Activated CD8-positive, alpha-beta memory T cell treated with anti-CD3 and anti-CD28 coated beads for 48 hours (primary cell): ENCODE data around the gene PDCD6IP.
"Not testable (repeated sequence)": the region's sequence is repeated elsewhere in the genome, so short reads cannot be mapped to it uniquely, and the experiment has no call there.

Experiments
- DNase-seq, 3 experiments: peaks; one replicate each; pipeline ENCODE4 v3.0.0-alpha.2; 2020; ENCODE audit warnings: low read depth in 2 of 3, low spot score in 2 of 3

The PDCD6IP gene

GRCh38 chr3:33795131-33795530 is 3.3 kb upstream of the PDCD6IP start:
- no peak for DNase-seq

- no peak for DNase-seq
These were observed 2.4 kb upstream of the PDCD6IP start for GRCh38 chr3:33795856-33796536.

GRCh38 chr3:33798113-33798417 is 365 bp upstream of the PDCD6IP start:
- no peak for DNase-seq

DNA sequence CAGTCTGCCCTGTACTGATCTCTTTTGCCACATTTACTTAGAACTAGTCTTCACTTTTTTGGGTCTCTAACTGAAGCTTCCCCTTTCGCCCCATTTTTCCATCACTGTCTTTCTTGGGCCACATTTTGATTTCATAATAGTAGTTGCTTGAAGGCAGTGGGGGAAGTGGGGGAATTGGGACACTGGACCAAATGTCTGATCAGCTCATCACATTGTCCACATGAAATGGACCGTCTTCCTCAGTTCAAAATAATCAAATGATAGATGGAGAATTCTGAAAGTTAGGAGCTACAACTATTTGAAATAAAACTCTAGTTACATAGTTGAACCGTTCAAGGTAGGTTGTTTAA is 747 bp downstream of the PDCD6IP start:
- no peak for DNase-seq

DNA sequence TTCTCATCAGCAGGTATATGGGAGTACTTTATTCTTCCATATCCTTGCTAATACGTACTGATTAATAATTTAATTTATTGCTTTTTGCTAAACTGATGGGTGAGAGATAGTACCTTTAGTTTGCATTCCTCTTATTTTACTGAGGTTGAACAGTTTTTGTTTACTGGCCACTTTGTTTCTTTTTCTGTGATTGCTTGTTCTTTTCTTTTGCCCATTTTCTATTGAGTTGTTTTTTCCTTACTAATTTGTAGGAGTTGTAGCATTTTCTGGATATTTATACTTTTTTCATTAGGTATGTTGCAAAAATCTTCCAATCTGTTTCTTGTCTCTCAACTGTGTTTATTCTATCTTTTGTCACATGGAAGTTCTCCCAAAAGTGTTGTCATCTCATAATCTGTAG is 4.8 kb downstream of the PDCD6IP start:
- DNase-seq = no peak

GRCh38 chr3:33803894-33804526 is 5.6 kb downstream of the PDCD6IP start:
- DNase-seq = no peak

DNA sequence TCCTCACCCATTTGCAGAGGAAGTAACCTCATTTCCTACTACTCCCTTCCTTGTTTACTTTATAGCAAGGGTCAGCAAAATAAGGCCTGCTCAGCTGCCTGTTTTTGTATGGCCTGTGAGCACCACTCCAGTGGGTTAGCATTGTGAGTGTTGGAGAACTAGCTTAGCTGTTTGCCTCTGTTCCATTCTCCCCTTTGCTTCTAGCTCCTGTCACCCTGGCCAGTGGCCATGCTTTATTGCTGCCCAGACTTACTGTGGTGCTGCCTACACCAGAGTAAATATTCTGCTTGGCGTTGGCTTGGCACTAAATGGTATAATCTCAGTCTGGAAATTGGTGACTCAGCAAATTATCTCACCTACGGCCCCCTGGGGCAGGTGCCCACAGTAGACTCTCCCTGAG is 8.8 kb downstream of the PDCD6IP start:
- no peak for DNase-seq

GRCh38 chr3:33808559-33808958 is 10.1 kb downstream of the PDCD6IP start:
- DNase-seq = no peak

- no peak for DNase-seq
These were observed 12.1 kb downstream of the PDCD6IP start for GRCh38 chr3:33810545-33810944.

- no peak for DNase-seq
These were observed 23.6 kb downstream of the PDCD6IP start for GRCh38 chr3:33821989-33822388.

DNA sequence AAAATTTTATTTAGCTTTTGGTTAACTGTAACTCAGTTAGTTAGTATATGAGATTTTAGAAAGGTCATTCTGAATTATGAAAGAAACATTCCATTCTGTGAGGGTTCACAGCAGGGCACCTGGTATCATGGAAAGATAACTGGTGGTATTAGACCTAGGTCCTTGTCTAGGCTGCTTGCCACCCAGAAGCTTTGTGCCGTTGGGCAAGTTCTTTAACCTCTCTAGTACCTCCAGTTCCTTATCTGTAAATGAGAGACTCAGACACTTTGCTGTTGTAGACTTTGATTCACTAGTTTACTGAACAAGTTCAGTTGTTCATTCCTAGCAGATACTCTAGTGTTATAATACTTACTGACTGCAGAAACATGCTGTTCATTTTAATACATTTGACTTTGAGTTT is 25.4 kb downstream of the PDCD6IP start:
- DNase-seq = no peak

DNA sequence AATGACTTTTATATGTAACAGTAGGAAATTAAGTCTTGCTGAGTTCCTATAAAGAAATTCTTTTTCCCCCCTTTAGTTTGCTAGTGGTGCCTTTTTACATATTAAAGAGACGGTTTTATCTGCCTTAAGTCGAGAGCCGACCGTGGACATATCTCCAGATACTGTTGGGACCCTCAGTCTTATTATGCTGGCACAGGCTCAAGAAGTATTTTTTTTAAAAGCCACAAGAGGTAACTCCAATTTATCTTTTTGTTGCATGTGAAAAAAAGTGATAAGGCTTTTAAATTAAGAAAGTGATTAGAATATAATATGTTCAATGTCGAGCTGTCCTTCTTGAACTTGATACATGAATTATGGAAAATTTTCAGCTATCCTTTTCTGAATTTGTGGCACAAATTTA is 26.7 kb downstream of the PDCD6IP start:
- DNase-seq = no peak

GRCh38 chr3:33826206-33826605 is 27.8 kb downstream of the PDCD6IP start:
- no peak for DNase-seq

DNA sequence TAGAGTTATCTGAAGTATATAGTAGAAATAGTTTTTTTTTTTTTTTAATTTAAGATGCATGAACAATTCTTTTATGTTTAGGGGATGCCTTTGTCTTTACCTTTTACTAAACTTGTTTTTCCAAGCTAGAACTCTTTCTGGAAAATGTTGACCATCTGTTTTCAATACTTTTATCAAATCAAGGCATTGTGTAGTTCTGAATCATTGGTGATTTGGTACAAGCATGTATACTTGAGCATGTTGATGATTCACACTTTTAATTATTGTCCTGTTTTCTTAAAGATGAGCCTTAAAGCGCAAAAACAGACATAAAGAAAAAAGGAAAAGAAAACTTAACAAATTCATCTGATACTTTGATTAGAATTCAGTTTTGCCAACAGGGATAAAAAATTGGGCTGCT is 28.3 kb downstream of the PDCD6IP start:
- no peak for DNase-seq

GRCh38 chr3:33829720-33830119 is 31.3 kb downstream of the PDCD6IP start:
- DNase-seq = no peak

DNA sequence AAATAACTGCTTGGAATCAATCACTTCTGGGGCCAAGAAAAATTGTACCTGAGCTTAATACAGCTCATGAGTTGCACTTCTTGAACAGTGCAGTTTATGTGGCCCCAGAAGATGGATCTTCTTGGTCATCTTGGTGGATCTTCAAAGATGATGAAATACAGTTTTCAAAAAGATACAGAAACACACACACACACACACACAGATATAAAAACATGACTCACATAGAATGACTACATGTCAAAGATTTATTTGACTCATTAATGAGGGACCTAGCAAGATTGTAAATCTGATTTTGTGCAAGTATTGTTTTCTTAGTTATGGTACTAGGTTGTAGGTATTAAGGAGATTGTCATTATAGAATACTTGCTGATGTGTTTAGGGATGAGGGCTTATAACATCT is 32.6 kb downstream of the PDCD6IP start:
- DNase-seq = no peak

GRCh38 chr3:33833408-33834095 is 35.1 kb downstream of the PDCD6IP start:
- DNase-seq = no peak

DNA sequence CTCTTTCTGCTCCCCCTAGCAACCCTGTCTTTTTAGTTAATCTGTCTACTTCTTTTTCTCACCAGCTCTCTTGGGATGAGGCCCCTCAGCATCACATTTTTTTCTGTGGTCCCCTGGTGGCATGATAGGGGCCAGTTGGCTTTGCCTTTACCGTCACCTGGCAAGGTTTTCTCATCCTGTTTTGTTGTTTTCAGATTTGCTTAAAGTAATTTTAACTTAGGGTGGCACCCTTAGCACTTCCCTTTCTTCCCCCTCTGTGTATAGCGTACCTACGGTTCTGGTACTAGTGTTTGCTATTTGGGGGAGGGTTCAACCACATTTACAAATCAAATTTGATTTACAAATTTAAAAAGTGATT is 35.6 kb downstream of the PDCD6IP start:
- no peak for DNase-seq

DNA sequence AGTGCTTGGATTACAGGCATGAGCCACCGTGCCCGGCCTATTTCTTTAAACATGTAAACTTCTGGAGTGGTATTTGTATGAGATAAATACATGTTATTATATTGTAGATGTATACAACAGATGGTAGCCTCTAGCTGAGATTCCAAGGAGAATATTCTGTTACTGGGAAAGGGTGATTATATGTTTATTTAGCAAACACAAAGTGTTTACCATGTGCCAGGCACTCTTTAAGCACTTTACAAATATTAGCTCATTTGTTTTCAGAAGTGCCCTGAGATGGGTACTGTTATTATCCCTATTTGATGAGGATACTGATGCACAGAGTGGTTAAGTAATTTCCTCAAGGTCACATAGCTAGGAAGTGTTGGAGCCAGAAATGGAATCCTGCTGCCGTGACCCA is 38.8 kb downstream of the PDCD6IP start:
- DNase-seq = not testable (repeated sequence)

GRCh38 chr3:33839283-33839682 is 40.9 kb downstream of the PDCD6IP start:
- DNase-seq = no peak

DNA sequence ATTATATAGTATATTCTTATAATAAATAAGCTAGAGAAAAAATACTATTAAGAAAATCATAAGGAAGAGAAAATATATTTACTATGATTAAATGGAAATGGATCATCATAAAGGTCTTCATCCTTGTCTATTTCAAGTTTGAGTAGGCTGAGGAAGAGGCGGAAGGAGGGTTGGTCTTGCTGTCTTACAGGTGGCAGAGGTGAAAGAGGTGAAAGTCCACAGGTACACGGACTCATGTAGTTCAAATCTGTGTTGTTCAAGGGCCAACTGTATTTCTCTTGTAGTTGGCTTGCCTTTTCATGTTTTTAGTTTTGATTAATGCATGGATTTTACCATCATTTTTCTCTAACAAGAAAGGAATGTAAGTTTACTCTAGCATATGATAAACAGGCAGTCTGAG is 41.7 kb downstream of the PDCD6IP start:
- DNase-seq = no peak

GRCh38 chr3:33848624-33849347 is 50.4 kb downstream of the PDCD6IP start:
- DNase-seq = no peak
